Gastroesophageal sphincter (tissue), 3 donors: ENCODE data around the gene TP53TG3.
"Not testable (repeated sequence)": the region's sequence is repeated elsewhere in the genome, so short reads cannot be mapped to it uniquely, and the experiment has no call there.

Experiments
- POLR2A ChIP-seq, 2 donors: fragments of 450-650 bp; IDR thresholded peaks; one replicate each; pipeline ENCODE4 v1.6.1; 2017; ENCODE audit warnings: antibody characterized with exemption in 2 of 2, mild to moderate bottlenecking in 2 of 2, moderate library complexity in 1 of 2
- TF ChIP-seq, protein P1 (sequence below), 4 experiments: fragments of 200-600 bp in 2 of 4; fragments of 450-650 bp in 2 of 4; sonication (generic) in 1 of 4; IDR thresholded peaks; one replicate each; pipeline ENCODE4 v1.5.1; 2017 to 2019; ENCODE audit warnings: antibody characterized with exemption in 4 of 4, mild to moderate bottlenecking in 2 of 4, moderate library complexity in 2 of 4

DNA sequence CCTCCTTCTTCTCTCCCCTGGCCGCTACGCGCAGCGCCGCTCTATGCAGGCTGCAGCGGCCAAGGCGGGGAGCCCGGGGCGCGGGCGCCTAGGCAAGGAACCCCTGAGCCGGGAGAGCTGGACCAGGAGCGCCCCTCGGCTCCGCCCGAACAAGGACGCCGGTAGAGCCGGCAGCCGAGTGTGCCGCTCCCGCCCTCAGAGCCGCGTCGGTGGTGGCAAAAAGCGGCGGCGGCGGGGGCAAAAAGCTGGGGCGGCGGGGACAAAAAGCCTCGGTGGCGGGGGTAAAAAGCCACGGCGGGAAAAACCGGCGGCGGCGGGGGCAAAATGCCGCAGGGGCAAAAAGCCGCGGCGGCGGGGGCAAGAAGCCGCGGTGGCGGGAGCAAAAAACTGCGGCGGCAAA, 25.1 kb downstream of the TP53TG3 start:
- TF ChIP-seq, protein P1, sequence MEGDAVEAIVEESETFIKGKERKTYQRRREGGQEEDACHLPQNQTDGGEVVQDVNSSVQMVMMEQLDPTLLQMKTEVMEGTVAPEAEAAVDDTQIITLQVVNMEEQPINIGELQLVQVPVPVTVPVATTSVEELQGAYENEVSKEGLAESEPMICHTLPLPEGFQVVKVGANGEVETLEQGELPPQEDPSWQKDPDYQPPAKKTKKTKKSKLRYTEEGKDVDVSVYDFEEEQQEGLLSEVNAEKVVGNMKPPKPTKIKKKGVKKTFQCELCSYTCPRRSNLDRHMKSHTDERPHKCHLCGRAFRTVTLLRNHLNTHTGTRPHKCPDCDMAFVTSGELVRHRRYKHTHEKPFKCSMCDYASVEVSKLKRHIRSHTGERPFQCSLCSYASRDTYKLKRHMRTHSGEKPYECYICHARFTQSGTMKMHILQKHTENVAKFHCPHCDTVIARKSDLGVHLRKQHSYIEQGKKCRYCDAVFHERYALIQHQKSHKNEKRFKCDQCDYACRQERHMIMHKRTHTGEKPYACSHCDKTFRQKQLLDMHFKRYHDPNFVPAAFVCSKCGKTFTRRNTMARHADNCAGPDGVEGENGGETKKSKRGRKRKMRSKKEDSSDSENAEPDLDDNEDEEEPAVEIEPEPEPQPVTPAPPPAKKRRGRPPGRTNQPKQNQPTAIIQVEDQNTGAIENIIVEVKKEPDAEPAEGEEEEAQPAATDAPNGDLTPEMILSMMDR (IDR thresholded peaks at IDR 0.05): not testable (repeated sequence)
- TF ChIP-seq POLR2A (IDR thresholded peaks at IDR 0.05): not testable (repeated sequence)
